Thyroid gland (tissue), 4 donors: Measurements from ENCODE around the gene RNASEH2B. TPM values are rescaled to one million over a fixed set of nuclear protein-coding genes. Genes with fewer than 3 reads are reported as not detected.

Experiments
- DNase-seq, 2 donors: peaks; one replicate each; pipeline ENCODE4 v3.0.0-alpha.2; 2019
- H3K27ac ChIP-seq, 3 donors: fragments of 200-600 bp; sonication (generic); 1 replicate in 2 of 3; 2 replicates in 1 of 3; pipeline ENCODE4 v1.5.1; 2016 to 2019; ENCODE audit warnings: mild to moderate bottlenecking in 1 of 3, moderate library complexity in 1 of 3
- H3K27me3 ChIP-seq: fragments of 200-600 bp; sonication (generic); one replicate; pipeline ENCODE4 v1.5.1; 2019
- H3K36me3 ChIP-seq, 2 donors: fragments of 200-600 bp; sonication (generic); one replicate each; pipeline ENCODE4 v1.5.1; 2016 to 2019
- H3K4me1 ChIP-seq, 2 donors: fragments of 200-600 bp; sonication (generic); one replicate each; pipeline ENCODE4 v1.5.1; 2017 to 2019
- H3K4me3 ChIP-seq, 3 donors: fragments of 200-600 bp; sonication (generic); replicated peaks in 1 of 3; 1 replicate in 2 of 3; 2 replicates in 1 of 3; pipeline ENCODE4 v1.5.1; 2016; ENCODE audit warnings: mild to moderate bottlenecking in 1 of 3
- H3K9me3 ChIP-seq: fragments of 200-600 bp; sonication (generic); one replicate; pipeline ENCODE4 v1.5.1; 2017
- CTCF ChIP-seq, 6 experiments: fragments of 200-600 bp in 3 of 6; fragments of 450-650 bp in 3 of 6; sonication (generic) in 3 of 6; IDR thresholded peaks; one replicate each; pipeline ENCODE4 v1.5.1; 2016 to 2019; ENCODE audit warnings: antibody characterized with exemption in 6 of 6, mild to moderate bottlenecking in 2 of 6, inconsistent platforms in 1 of 6, moderate library complexity in 1 of 6
- POLR2A ChIP-seq, 2 donors: fragments of 450-650 bp; IDR thresholded peaks; one replicate each; pipeline ENCODE4 v1.6.1; 2017; ENCODE audit warnings: antibody characterized with exemption in 2 of 2, mild to moderate bottlenecking in 2 of 2, moderate library complexity in 1 of 2
- WGBS, 2 donors: methylation state at CpG; one replicate each; pipeline ENCODE4 v1.1.5; 2017; 5-methylcytosine and 5-hydroxymethylcytosine counted together
- intact Hi-C: fragments of 100-400 bp; cut with DNase I; formaldehyde crosslinking; loops from one replicate; pipeline ENCODE4 v1.15.1; 2023
- total RNA-seq, 4 donors: library from RNA; depleted of rRNA; stranded (reverse); fragments of >200 nt; gene quantifications; one replicate each; pipeline ENCODE4 v1.2.3, GENCODE V29; 2016

The RNASEH2B gene
- total RNA-seq, 4 donors from 2014 or later = 51.5 to 116 (median 79.8) TPM

- WGBS, 2 donors = 80 to 84% methylated on average over 2 of the region's 2 CpGs
- H3K9me3 ChIP-seq = no peaks in the 10 kb centered on the region
- no peak overlapping the region for H3K4me3 ChIP-seq
- peaks cover 0 to 8% of the 10 kb centered on the region in 2 donors for H3K4me1 ChIP-seq
- TF ChIP-seq CTCF (IDR thresholded peaks at IDR 0.05) (no peak), POLR2A (IDR thresholded peaks at IDR 0.05) (no peak)
- intact Hi-C loops = no loop called here
- H3K27me3 ChIP-seq = no peaks in the 10 kb centered on the region
- no peak for DNase-seq
- no peak overlapping the region for H3K27ac ChIP-seq
- no peaks in the 10 kb centered on the region for H3K36me3 ChIP-seq
Measured at GRCh38 chr13:50927701-50928100, 18.1 kb downstream of the RNASEH2B start.

GRCh38 chr13:50928102-50928501 is 18.5 kb downstream of the RNASEH2B start:
- no peaks in the 10 kb centered on the region for H3K27me3 ChIP-seq
- WGBS, 2 donors = 53 to 58% methylated on average over 2 of the region's 2 CpGs
- H3K36me3 ChIP-seq = no peaks in the 10 kb centered on the region
- H3K4me1 ChIP-seq = peaks cover 0 to 8% of the 10 kb centered on the region in 2 donors
- intact Hi-C loops = no loop called here
- no peak for DNase-seq
- H3K4me3 ChIP-seq = no peak overlapping the region
- no peak overlapping the region for H3K27ac ChIP-seq
- no peaks in the 10 kb centered on the region for H3K9me3 ChIP-seq
- no peak for TF ChIP-seq POLR2A (IDR thresholded peaks at IDR 0.05)
- TF ChIP-seq CTCF (IDR thresholded peaks at IDR 0.05) = no peak

- Histone ChIP-seq H3K36me3 (no peaks in the 10 kb centered on the region), H3K4me3 (no peak overlapping the region), H3K27ac (no peak overlapping the region), H3K9me3 (no peaks in the 10 kb centered on the region), H3K27me3 (no peaks in the 10 kb centered on the region), H3K4me1 (peaks cover 0 to 8% of the 10 kb centered on the region in 2 donors)
- no peak for DNase-seq
- TF ChIP-seq CTCF (IDR thresholded peaks at IDR 0.05) = no peak
- TF ChIP-seq POLR2A (IDR thresholded peaks at IDR 0.05) = no peak
- intact Hi-C loops = no loop called here
- WGBS, 2 donors = 82 to 92% methylated on average over 3 of the region's 3 CpGs
Measured at GRCh38 chr13:50928659-50929462, 19.3 kb downstream of the RNASEH2B start.

- intact Hi-C loops = no loop called here
- no peak overlapping the region for H3K4me3 ChIP-seq
- no peaks in the 10 kb centered on the region for H3K9me3 ChIP-seq
- no peak overlapping the region for H3K27ac ChIP-seq
- peaks cover 0 to 8% of the 10 kb centered on the region in 2 donors for H3K4me1 ChIP-seq
- 95% methylated on average over 6 of the region's 6 CpGs for WGBS, 2 donors
- no peaks in the 10 kb centered on the region for H3K36me3 ChIP-seq
- no peak for DNase-seq
- no peaks in the 10 kb centered on the region for H3K27me3 ChIP-seq
- no peak for TF ChIP-seq POLR2A (IDR thresholded peaks at IDR 0.05)
- TF ChIP-seq CTCF (IDR thresholded peaks at IDR 0.05) = no peak
Measured at GRCh38 chr13:50932091-50932490, 22.5 kb downstream of the RNASEH2B start.

- H3K4me1 ChIP-seq = no peaks in the 10 kb centered on the region
- no peak overlapping the region for H3K27ac ChIP-seq
- H3K4me3 ChIP-seq = no peak overlapping the region
- WGBS, 2 donors = 95 to 97% methylated on average over 5 of the region's 5 CpGs
- no peaks in the 10 kb centered on the region for H3K9me3 ChIP-seq
- H3K36me3 ChIP-seq = no peaks in the 10 kb centered on the region
- intact Hi-C loops = no loop called here
- no peak for TF ChIP-seq CTCF (IDR thresholded peaks at IDR 0.05)
- TF ChIP-seq POLR2A (IDR thresholded peaks at IDR 0.05) = no peak
- DNase-seq = no peak
- no peaks in the 10 kb centered on the region for H3K27me3 ChIP-seq
Measured at GRCh38 chr13:50934735-50935435, 25.3 kb downstream of the RNASEH2B start.
